GOT3 (cell line): ENCODE data around the gene TMEM219.
"Not testable (repeated sequence)": the region's sequence is repeated elsewhere in the genome, so short reads cannot be mapped to it uniquely, and the experiment has no call there.

Experiments
- DNase-seq: peaks from one replicate; lab custom pipeline; 2025; ENCODE audit warnings: mixed read lengths; lab: John Stamatoyannopoulos, UW

Gene TMEM219

DNA sequence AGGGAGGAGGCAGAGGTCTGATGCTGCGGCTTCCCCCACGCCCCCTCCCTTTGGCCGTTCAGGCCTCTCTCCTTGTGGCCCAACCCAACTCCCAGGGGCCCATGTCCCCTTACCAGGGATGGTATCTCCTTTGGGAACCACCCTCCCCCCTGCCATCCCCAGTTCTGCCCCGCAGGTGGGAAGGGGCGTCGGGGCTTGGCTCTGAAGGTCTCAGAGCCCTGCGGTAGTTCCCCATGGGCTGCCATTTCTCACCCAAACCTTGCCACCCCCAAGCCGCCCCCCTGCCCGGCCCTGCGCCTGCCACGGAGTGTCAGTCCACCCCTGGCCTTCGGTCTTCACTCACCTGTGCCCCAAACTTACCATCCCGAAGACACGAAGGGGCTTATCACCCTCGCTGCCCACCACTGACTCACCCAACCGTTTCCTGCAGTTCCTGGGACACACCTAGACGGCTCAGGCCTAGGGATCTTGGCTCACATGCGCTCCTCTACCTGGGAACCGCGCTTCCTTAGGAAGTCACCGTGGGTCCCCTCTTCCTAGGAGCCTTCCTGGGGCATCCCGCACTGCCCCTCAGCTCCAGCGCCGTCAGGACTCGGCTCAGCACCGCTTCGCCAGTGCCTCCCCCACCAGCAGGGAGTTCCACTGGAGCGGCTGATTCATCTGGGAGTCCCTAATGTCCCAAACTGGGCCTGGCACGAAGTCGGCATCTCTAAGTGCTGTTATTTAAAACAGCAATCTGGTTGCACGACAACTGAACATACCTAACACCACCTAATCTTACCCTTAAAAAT lies 50.0 kb downstream of the TMEM219 start:
- no peak for DNase-seq

- DNase-seq = not testable (repeated sequence)
Observed at GRCh38 chr16:30012598-30012997, 50.7 kb downstream of the TMEM219 start.

DNA sequence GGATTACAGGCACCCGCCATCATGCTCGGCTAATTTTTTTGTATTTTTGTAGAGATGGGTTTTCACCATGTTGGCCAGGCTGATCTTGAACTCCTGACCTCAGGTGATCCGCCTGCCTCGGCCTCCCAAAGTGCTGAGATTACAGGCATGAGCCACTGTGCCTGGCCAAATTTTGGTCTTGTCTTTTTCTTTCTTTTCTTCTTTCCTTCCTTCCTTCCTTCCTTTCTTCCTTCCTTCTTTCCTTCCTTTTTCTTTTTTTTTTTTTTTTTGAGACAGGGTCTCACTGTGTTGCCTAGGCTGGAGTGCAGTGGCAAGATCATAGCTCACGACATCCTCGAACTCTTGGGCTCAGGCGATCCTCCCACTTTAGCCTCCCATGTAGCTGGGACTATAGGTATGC lies 53.6 kb downstream of the TMEM219 start:
- DNase-seq = not testable (repeated sequence)

DNA sequence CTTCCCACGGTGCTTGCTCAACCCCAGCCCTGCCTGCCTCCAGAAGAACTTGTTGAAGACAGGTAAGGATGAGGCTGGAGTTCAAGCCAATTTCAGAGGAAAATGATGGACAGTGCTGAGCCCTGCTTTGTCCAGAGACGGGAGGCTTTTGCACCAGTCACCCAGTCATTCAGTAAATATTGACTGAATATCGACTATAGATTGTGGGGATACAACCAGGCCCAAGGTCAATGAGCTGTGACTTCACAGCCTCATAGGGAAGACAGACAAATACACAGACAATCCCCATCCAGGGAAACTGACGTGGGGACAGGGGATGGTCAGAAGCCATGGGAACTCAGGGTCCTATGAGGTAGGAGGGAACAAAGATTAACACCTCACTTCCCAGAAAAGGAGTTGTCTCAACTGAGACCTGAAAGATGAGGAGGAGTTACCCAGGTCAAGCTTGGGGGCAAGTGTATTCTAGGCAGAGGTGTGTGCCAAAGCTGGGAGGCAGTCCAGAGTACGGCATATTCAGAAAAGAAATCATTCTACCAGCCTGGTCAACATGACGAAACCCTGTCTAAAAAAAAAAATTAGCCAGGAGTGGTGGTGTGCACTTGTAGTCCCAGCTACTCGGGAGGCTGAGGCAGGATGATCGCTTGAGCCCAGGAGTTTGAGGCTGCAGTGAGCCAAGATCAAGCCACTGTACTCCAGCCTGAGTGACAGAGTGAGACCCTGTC lies 54.8 kb downstream of the TMEM219 start:
- DNase-seq = no peak

GRCh38 chr16:30017277-30017656 lies 55.4 kb downstream of the TMEM219 start:
- DNase-seq = no peak

GRCh38 chr16:30017937-30018336 lies 56.1 kb downstream of the TMEM219 start:
- DNase-seq = not testable (repeated sequence)

DNA sequence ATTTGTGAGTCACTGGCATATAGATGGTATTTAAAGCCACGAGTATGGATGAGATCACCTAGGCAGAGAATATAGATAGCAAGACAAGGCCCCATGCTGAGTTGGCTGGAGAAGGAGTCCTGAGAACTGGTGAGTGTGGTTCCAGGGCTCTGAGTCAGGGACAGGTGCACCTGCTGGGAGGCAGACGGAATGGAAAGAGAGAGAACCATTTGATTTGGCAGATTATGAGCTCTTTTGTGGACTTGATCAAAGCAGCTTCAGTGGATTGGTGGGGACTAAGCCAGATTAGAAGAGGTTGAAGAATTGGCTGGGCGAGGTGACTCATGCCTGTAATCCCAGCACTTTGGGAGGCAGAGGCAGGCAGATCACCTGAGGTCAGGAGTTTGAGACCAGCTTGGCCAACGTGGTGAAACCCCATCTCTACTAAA lies 56.9 kb downstream of the TMEM219 start:
- no peak for DNase-seq
